Measurements from ENCODE around the gene IGFL3. TPM values are rescaled to one million over a fixed set of nuclear protein-coding genes. Genes with fewer than 3 reads are reported as not detected.
"Not testable (repeated sequence)": the region's sequence is repeated elsewhere in the genome, so short reads cannot be mapped to it uniquely, and the experiment has no call there.

IGFL3 gene
- total RNA-seq, 1 donor from 2014 or later: not detected

GRCh38 chr19:46107371-46107770 lies 17.1 kb downstream of the IGFL3 start:
- Histone ChIP-seq H3K4me1 (ENCODE audit: control insufficient read depth in 3 of 3, insufficient read depth in 3 of 3, low read length in 3 of 3) (no peaks in the 10 kb centered on the region), H3K27me3 (ENCODE audit: control insufficient read depth in 3 of 3, insufficient read depth in 3 of 3, low read length in 3 of 3) (peaks cover 0 to 13% (median 10%) of the 10 kb centered on the region in 3 donors), H3K4me3 (ENCODE audit: low read length in 3 of 3) (no peak overlapping the region), H3K36me3 (ENCODE audit: control insufficient read depth in 3 of 3, insufficient read depth in 3 of 3, low read length in 3 of 3) (no peaks in the 10 kb centered on the region), H3K9me3 (ENCODE audit: control insufficient read depth in 3 of 3, low read length in 3 of 3) (peaks cover 0 to 3% (median 0%) of the 10 kb centered on the region in 3 donors), H3K9ac (ENCODE audit: low read depth in 1 of 3, low read length in 3 of 3) (no peak overlapping the region), H3K27ac (ENCODE audit: low read depth, low read length) (no peak overlapping the region)

GRCh38 chr19:46102333-46102732 lies 22.2 kb downstream of the IGFL3 start:
- not testable (repeated sequence) for H3K4me3 ChIP-seq (ENCODE audit: low read length in 3 of 3)
- peaks cover 5 to 22% (median 16%) of the 10 kb centered on the region in 3 donors for H3K27me3 ChIP-seq (ENCODE audit: control insufficient read depth in 3 of 3, insufficient read depth in 3 of 3, low read length in 3 of 3)

GRCh38 chr19:46101293-46101692 lies 23.2 kb downstream of the IGFL3 start:
- no peak overlapping the region for H3K27ac ChIP-seq (ENCODE audit: low read depth, low read length)
- no peak overlapping the region for H3K4me3 ChIP-seq (ENCODE audit: low read length in 3 of 3)
- H3K27me3 ChIP-seq (ENCODE audit: control insufficient read depth in 3 of 3, insufficient read depth in 3 of 3, low read length in 3 of 3): peaks cover 5 to 22% (median 16%) of the 10 kb centered on the region in 3 donors
- H3K9me3 ChIP-seq (ENCODE audit: control insufficient read depth in 3 of 3, low read length in 3 of 3): peaks cover 0 to 8% (median 3%) of the 10 kb centered on the region in 3 donors
- no peak overlapping the region for H3K9ac ChIP-seq (ENCODE audit: low read depth in 1 of 3, low read length in 3 of 3)
- no peaks in the 10 kb centered on the region for H3K36me3 ChIP-seq (ENCODE audit: control insufficient read depth in 3 of 3, insufficient read depth in 3 of 3, low read length in 3 of 3)
- no peaks in the 10 kb centered on the region for H3K4me1 ChIP-seq (ENCODE audit: control insufficient read depth in 3 of 3, insufficient read depth in 3 of 3, low read length in 3 of 3)

More at GRCh38 chr19:46102333-46102732, 22.2 kb downstream of the IGFL3 start:
- H3K27ac ChIP-seq (ENCODE audit: low read depth, low read length); H3K9ac ChIP-seq (ENCODE audit: low read depth in 1 of 3, low read length in 3 of 3); H3K9me3 ChIP-seq (ENCODE audit: control insufficient read depth in 3 of 3, low read length in 3 of 3); H3K36me3 ChIP-seq (ENCODE audit: control insufficient read depth in 3 of 3, insufficient read depth in 3 of 3, low read length in 3 of 3); H3K4me1 ChIP-seq (ENCODE audit: control insufficient read depth in 3 of 3, insufficient read depth in 3 of 3, low read length in 3 of 3): not testable (repeated sequence)

- peaks cover 0 to 4% (median 3%) of the 10 kb centered on the region in 3 donors for H3K9me3 ChIP-seq (ENCODE audit: control insufficient read depth in 3 of 3, low read length in 3 of 3)
- H3K27ac ChIP-seq (ENCODE audit: low read depth, low read length): no peak overlapping the region
- no peak overlapping the region for H3K4me3 ChIP-seq (ENCODE audit: low read length in 3 of 3)
- no peak overlapping the region for H3K9ac ChIP-seq (ENCODE audit: low read depth in 1 of 3, low read length in 3 of 3)
- peaks cover 5 to 19% (median 16%) of the 10 kb centered on the region in 3 donors for H3K27me3 ChIP-seq (ENCODE audit: control insufficient read depth in 3 of 3, insufficient read depth in 3 of 3, low read length in 3 of 3)
- no peaks in the 10 kb centered on the region for H3K4me1 ChIP-seq (ENCODE audit: control insufficient read depth in 3 of 3, insufficient read depth in 3 of 3, low read length in 3 of 3)
- H3K36me3 ChIP-seq (ENCODE audit: control insufficient read depth in 3 of 3, insufficient read depth in 3 of 3, low read length in 3 of 3): no peaks in the 10 kb centered on the region
Measured at GRCh38 chr19:46100344-46100743, 24.1 kb downstream of the IGFL3 start.

- Histone ChIP-seq H3K9me3 (ENCODE audit: control insufficient read depth in 3 of 3, low read length in 3 of 3) (peaks cover 4 to 15% (median 8%) of the 10 kb centered on the region in 3 donors), H3K4me1 (ENCODE audit: control insufficient read depth in 3 of 3, insufficient read depth in 3 of 3, low read length in 3 of 3) (no peaks in the 10 kb centered on the region), H3K27ac (ENCODE audit: low read depth, low read length) (no peak overlapping the region), H3K36me3 (ENCODE audit: control insufficient read depth in 3 of 3, insufficient read depth in 3 of 3, low read length in 3 of 3) (no peaks in the 10 kb centered on the region), H3K4me3 (ENCODE audit: low read length in 3 of 3) (no peak overlapping the region), H3K27me3 (ENCODE audit: control insufficient read depth in 3 of 3, insufficient read depth in 3 of 3, low read length in 3 of 3) (peaks cover 0 to 14% (median 5%) of the 10 kb centered on the region in 3 donors), H3K9ac (ENCODE audit: low read depth in 1 of 3, low read length in 3 of 3) (no peak overlapping the region)
Measured at GRCh38 chr19:46090444-46090843, 34.0 kb downstream of the IGFL3 start.

GRCh38 chr19:46089432-46089831 lies 35.1 kb downstream of the IGFL3 start:
- no peaks in the 10 kb centered on the region for H3K4me1 ChIP-seq (ENCODE audit: control insufficient read depth in 3 of 3, insufficient read depth in 3 of 3, low read length in 3 of 3)
- no peak overlapping the region for H3K4me3 ChIP-seq (ENCODE audit: low read length in 3 of 3)
- H3K9ac ChIP-seq (ENCODE audit: low read depth in 1 of 3, low read length in 3 of 3): no peak overlapping the region
- H3K36me3 ChIP-seq (ENCODE audit: control insufficient read depth in 3 of 3, insufficient read depth in 3 of 3, low read length in 3 of 3): no peaks in the 10 kb centered on the region
- H3K27me3 ChIP-seq (ENCODE audit: control insufficient read depth in 3 of 3, insufficient read depth in 3 of 3, low read length in 3 of 3): peaks cover 0 to 14% (median 5%) of the 10 kb centered on the region in 3 donors
- H3K9me3 ChIP-seq (ENCODE audit: control insufficient read depth in 3 of 3, low read length in 3 of 3): peaks cover 4 to 15% (median 8%) of the 10 kb centered on the region in 3 donors
- H3K27ac ChIP-seq (ENCODE audit: low read depth, low read length): no peak overlapping the region

- Histone ChIP-seq H3K9me3 (ENCODE audit: control insufficient read depth in 3 of 3, low read length in 3 of 3) (peaks cover 4 to 15% (median 8%) of the 10 kb centered on the region in 3 donors), H3K27ac (ENCODE audit: low read depth, low read length) (no peak overlapping the region), H3K36me3 (ENCODE audit: control insufficient read depth in 3 of 3, insufficient read depth in 3 of 3, low read length in 3 of 3) (no peaks in the 10 kb centered on the region), H3K4me3 (ENCODE audit: low read length in 3 of 3) (no peak overlapping the region), H3K4me1 (ENCODE audit: control insufficient read depth in 3 of 3, insufficient read depth in 3 of 3, low read length in 3 of 3) (no peaks in the 10 kb centered on the region), H3K9ac (ENCODE audit: low read depth in 1 of 3, low read length in 3 of 3) (no peak overlapping the region), H3K27me3 (ENCODE audit: control insufficient read depth in 3 of 3, insufficient read depth in 3 of 3, low read length in 3 of 3) (peaks cover 0 to 14% (median 5%) of the 10 kb centered on the region in 3 donors)
Measured at GRCh38 chr19:46088101-46088500, 36.4 kb downstream of the IGFL3 start.

GRCh38 chr19:46085888-46086287 lies 38.6 kb downstream of the IGFL3 start:
- H3K4me1 ChIP-seq (ENCODE audit: control insufficient read depth in 3 of 3, insufficient read depth in 3 of 3, low read length in 3 of 3): no peaks in the 10 kb centered on the region
- H3K4me3 ChIP-seq (ENCODE audit: low read length in 3 of 3): no peak overlapping the region
- no peak overlapping the region for H3K27ac ChIP-seq (ENCODE audit: low read depth, low read length)
- H3K36me3 ChIP-seq (ENCODE audit: control insufficient read depth in 3 of 3, insufficient read depth in 3 of 3, low read length in 3 of 3): no peaks in the 10 kb centered on the region
- peaks cover 4 to 15% (median 8%) of the 10 kb centered on the region in 3 donors for H3K9me3 ChIP-seq (ENCODE audit: control insufficient read depth in 3 of 3, low read length in 3 of 3)
- no peak overlapping the region for H3K9ac ChIP-seq (ENCODE audit: low read depth in 1 of 3, low read length in 3 of 3)
- peaks cover under 1 to 12% (median 11%) of the 10 kb centered on the region in 3 donors for H3K27me3 ChIP-seq (ENCODE audit: control insufficient read depth in 3 of 3, insufficient read depth in 3 of 3, low read length in 3 of 3)

- Histone ChIP-seq H3K4me3 (ENCODE audit: low read length in 3 of 3) (no peak overlapping the region), H3K27ac (ENCODE audit: low read depth, low read length) (no peak overlapping the region), H3K36me3 (ENCODE audit: control insufficient read depth in 3 of 3, insufficient read depth in 3 of 3, low read length in 3 of 3) (no peaks in the 10 kb centered on the region), H3K4me1 (ENCODE audit: control insufficient read depth in 3 of 3, insufficient read depth in 3 of 3, low read length in 3 of 3) (peaks cover 0 to 2% (median 0%) of the 10 kb centered on the region in 3 donors), H3K9me3 (ENCODE audit: control insufficient read depth in 3 of 3, low read length in 3 of 3) (peaks cover under 1 to 12% (median 6%) of the 10 kb centered on the region in 3 donors), H3K9ac (ENCODE audit: low read depth in 1 of 3, low read length in 3 of 3) (no peak overlapping the region), H3K27me3 (ENCODE audit: control insufficient read depth in 3 of 3, insufficient read depth in 3 of 3, low read length in 3 of 3) (peaks cover 18 to 31% (median 23%) of the 10 kb centered on the region in 3 donors)
Measured at GRCh38 chr19:46082728-46083050, 41.8 kb downstream of the IGFL3 start.

- Histone ChIP-seq H3K27ac (ENCODE audit: low read depth, low read length) (no peak overlapping the region), H3K4me1 (ENCODE audit: control insufficient read depth in 3 of 3, insufficient read depth in 3 of 3, low read length in 3 of 3) (peaks cover 0 to 4% (median 3%) of the 10 kb centered on the region in 3 donors), H3K27me3 (ENCODE audit: control insufficient read depth in 3 of 3, insufficient read depth in 3 of 3, low read length in 3 of 3) (peaks cover 20 to 34% (median 29%) of the 10 kb centered on the region in 3 donors), H3K9me3 (ENCODE audit: control insufficient read depth in 3 of 3, low read length in 3 of 3) (peaks cover 0 to 7% (median 3%) of the 10 kb centered on the region in 3 donors), H3K9ac (ENCODE audit: low read depth in 1 of 3, low read length in 3 of 3) (no peak overlapping the region), H3K36me3 (ENCODE audit: control insufficient read depth in 3 of 3, insufficient read depth in 3 of 3, low read length in 3 of 3) (no peaks in the 10 kb centered on the region), H3K4me3 (ENCODE audit: low read length in 3 of 3) (no peak overlapping the region)
Measured at GRCh38 chr19:46081928-46082727, 42.4 kb downstream of the IGFL3 start.
